Heart left ventricle (tissue), 16 donors: ENCODE measurements around the gene RASGRP1. TPM values are rescaled to one million over a fixed set of nuclear protein-coding genes. Genes with fewer than 3 reads are reported as not detected.

ENCODE experiments used
- ATAC-seq, 4 donors: fragments of 200-7000 bp; cut with Tn5 transposase; one replicate each; pipeline ENCODE4 v1.9.1; 2020 to 2022; ENCODE audit warnings: moderate library complexity in 4 of 4, mild to moderate bottlenecking in 3 of 4, moderate number of reproducible peaks in 1 of 4
- DNase-seq, 5 donors: peaks; one replicate each; pipeline ENCODE4 v3.0.0-alpha.2; 2020
- H3K27ac ChIP-seq, 12 donors: fragments of 200-600 bp; sonication (generic) in 4 of 12; one replicate each; pipeline versions ENCODE4 v1.5.0 to v1.8.0; 2016 to 2022; ENCODE audit warnings: mild to moderate bottlenecking in 2 of 12
- H3K27me3 ChIP-seq, 9 donors: fragments of 200-600 bp; sonication (generic) in 2 of 9; one replicate each; pipeline versions ENCODE4 v1.5.1 to v1.8.0; 2016 to 2022; ENCODE audit warnings: mild to moderate bottlenecking in 3 of 9
- H3K36me3 ChIP-seq, 9 donors: fragments of 200-600 bp; sonication (generic) in 2 of 9; one replicate each; pipeline versions ENCODE4 v1.5.0 to v1.8.0; 2018 to 2022; ENCODE audit warnings: mild to moderate bottlenecking in 2 of 9
- H3K4me1 ChIP-seq, 12 donors: fragments of 200-600 bp; sonication (generic) in 4 of 12; one replicate each; pipeline versions ENCODE4 v1.5.0 to v1.8.0; 2016 to 2022; ENCODE audit warnings: mild to moderate bottlenecking in 3 of 12
- H3K4me3 ChIP-seq, 12 donors: fragments of 200-600 bp; sonication (generic) in 4 of 12; one replicate each; pipeline versions ENCODE4 v1.5.0 to v1.8.0; 2017 to 2022; ENCODE audit warnings: mild to moderate bottlenecking in 9 of 12, moderate library complexity in 4 of 12
- H3K9me3 ChIP-seq, 12 donors: fragments of 200-600 bp; sonication (generic) in 4 of 12; one replicate each; pipeline versions ENCODE4 v1.5.0 to v1.8.0; 2016 to 2022; ENCODE audit warnings: mild to moderate bottlenecking in 1 of 12
- CTCF ChIP-seq, 12 donors: fragments of 200-600 bp; sonication (generic) in 4 of 12; IDR thresholded peaks; one replicate each; pipeline versions ENCODE4 v1.5.0 to v1.8.0; 2018 to 2022; ENCODE audit warnings: antibody characterized with exemption in 12 of 12, mild to moderate bottlenecking in 5 of 12
- POLR2A ChIP-seq, 2 donors: fragments of 450-650 bp; IDR thresholded peaks; one replicate each; pipeline ENCODE4 v1.6.1; 2017; ENCODE audit warnings: antibody characterized with exemption in 2 of 2, mild to moderate bottlenecking in 2 of 2, moderate library complexity in 2 of 2
- WGBS, 4 donors: extraction: QIAGEN DNeasy Blood & Tissue Kit in 2 of 4; methylation state at CpG; one replicate each; pipeline versions ENCODE4 v1.1.5 to v1.1.7; 2013 to 2018; 5-methylcytosine and 5-hydroxymethylcytosine counted together
- intact Hi-C, 10 donors: fragments of 100-400 bp; cut with DNase I; formaldehyde crosslinking; loops; one replicate each; pipeline versions ENCODE4 v1.11.1 to v1.14.2; 2022
- polyA plus RNA-seq, 2 donors: library from polyadenylated mRNA; stranded (reverse); fragments of 200-250 nt; gene quantifications; one replicate each; pipeline ENCODE4 v1.2.3, GENCODE V29; 2013
- total RNA-seq, 9 donors: library from RNA; depleted of rRNA in 2 of 9; stranded (reverse); fragments of >200 nt in 2 of 9; fragmentation: NEBNext Ultra II Directional in 3 of 9; extraction: Animal tissue kit (Norgen Biotek cat#: 25700) in 3 of 9; gene quantifications; one replicate each; pipeline versions ENCODE4 v1.1.0 to v1.2.4, GENCODE V29; 2016 to 2023
- donor health status: ischemic (EF 13 %, LVEDD 7.1; RV severe dilation, severe dysfunction).
- donor health status: healthy with polysubstance abuse.
- donor health status: DM: no; HTN: yes; CAD: no.
- donor health status: DM: no; HTN: no; CAD: no.
- donor health status: ischemic (EF 25% LVEDD 6.9; RV normal size, moderate dysfunction).
- donor health status: ischemic (EF 25% LVEDD 5.7; RV mildly dilated, moderate dysfunction).
- donor health status: healthy.
- donor health status: DM: yes; HTN: yes; CAD: no.
- donor health status: ischemic (EF 35%, LVEDD 5.7; RV mildly dilated, moderate dysfunction).
- donor health status: nonischemic (EF 11% LVEDD 7.7; RV severe dilation, severe dysfunction).
- donor health status: DM: yes; HTN: yes; CAD: no.
- donor health status: PGD.
- donor health status: ischemic (EF 29% LVEDD 5.4; RV normal size, mild dysfunction).
- donor health status: nonischemic (EF 23%, LVEDD 6.1; RV moderate dilation, normal function).

Gene RASGRP1
- total and polyA plus RNA-seq, 11 donors = 0.03 to 5.5 (median 0.54) TPM; not detected in 1

GRCh38 chr15:38475361-38475760, 89.3 kb downstream of the RASGRP1 start:
- Histone ChIP-seq H3K4me3 (no peak overlapping the region), H3K27ac (no peak overlapping the region), H3K36me3 (peaks cover 0 to 86% (median 62%) of the 10 kb centered on the region in 9 donors), H3K27me3 (no peaks in the 10 kb centered on the region), H3K9me3 (no peaks in the 10 kb centered on the region), H3K4me1 (peaks cover 0 to 9% (median 0%) of the 10 kb centered on the region in 12 donors)
- ATAC-seq = no peak
- DNase-seq = no peak
- 82 to 91% (median 87%) methylated on average over 2 of the region's 2 CpGs for WGBS, 4 donors
- TF ChIP-seq CTCF (IDR thresholded peaks at IDR 0.05) = no peak
- no peak for TF ChIP-seq POLR2A (IDR thresholded peaks at IDR 0.05)
- intact Hi-C loops = loop anchor here in 8 of 10 donors (2.0 to 10.0 kb wide), 5 partner anchors 87 to 209 kb away; partner anchors contain the start of gene RASGRP1 (in 2 of the 8)

- DNase-seq = no peak
- peak; percentile 61 to 96 (median 88) for ATAC-seq
- no peak overlapping the region for H3K4me3 ChIP-seq
- WGBS, 4 donors = 58 to 69% (median 67%) methylated on average over 4 of the region's 4 CpGs
- no peaks in the 10 kb centered on the region for H3K9me3 ChIP-seq
- TF ChIP-seq POLR2A (IDR thresholded peaks at IDR 0.05) = no peak
- peak; percentile 30 to 70 (median 60) for TF ChIP-seq CTCF (IDR thresholded peaks at IDR 0.05)
- peaks cover 0 to 4% (median 0%) of the 10 kb centered on the region in 12 donors for H3K4me1 ChIP-seq
- no peaks in the 10 kb centered on the region for H3K27me3 ChIP-seq
- H3K27ac ChIP-seq = no peak overlapping the region
- peaks cover 0 to 96% (median 66%) of the 10 kb centered on the region in 9 donors for H3K36me3 ChIP-seq
- intact Hi-C loops = loop anchor here in 8 of 10 donors (2.0 to 10.0 kb wide), 4 partner anchors 91 to 213 kb away; partner anchors contain the start of gene RASGRP1 (in 1 of the 8)
Measured at GRCh38 chr15:38474155-38474757, 90.4 kb downstream of the RASGRP1 start.

GRCh38 chr15:38471974-38472373, 92.6 kb downstream of the RASGRP1 start:
- H3K36me3 ChIP-seq = peaks cover 0 to 96% (median 58%) of the 10 kb centered on the region in 9 donors
- intact Hi-C loops = loop anchor here in 8 of 10 donors (5.0 to 10.0 kb wide), 3 partner anchors 93 to 215 kb away; partner anchors contain the start of gene RASGRP1 (in 1 of the 8)
- H3K9me3 ChIP-seq = no peaks in the 10 kb centered on the region
- 90 to 93% (median 92%) methylated on average over 2 of the region's 2 CpGs for WGBS, 4 donors
- no peak overlapping the region for H3K4me3 ChIP-seq
- DNase-seq (no peak), ATAC-seq (no peak)
- no peak overlapping the region for H3K27ac ChIP-seq
- no peaks in the 10 kb centered on the region for H3K27me3 ChIP-seq
- TF ChIP-seq POLR2A (IDR thresholded peaks at IDR 0.05) (no peak), CTCF (IDR thresholded peaks at IDR 0.05) (no peak)
- peaks cover 0 to 4% (median 0%) of the 10 kb centered on the region in 12 donors for H3K4me1 ChIP-seq

- no peak overlapping the region for H3K27ac ChIP-seq
- H3K27me3 ChIP-seq = no peaks in the 10 kb centered on the region
- H3K36me3 ChIP-seq = peaks cover 0 to 93% (median 49%) of the 10 kb centered on the region in 9 donors
- intact Hi-C loops = loop anchor here in 8 of 10 donors (5.0 to 10.0 kb wide), 3 partner anchors 94 to 216 kb away; partner anchors contain the start of gene RASGRP1 (in 1 of the 8)
- TF ChIP-seq CTCF (IDR thresholded peaks at IDR 0.05) = no peak
- no peak for TF ChIP-seq POLR2A (IDR thresholded peaks at IDR 0.05)
- no peaks in the 10 kb centered on the region for H3K9me3 ChIP-seq
- H3K4me1 ChIP-seq = peaks cover 0 to 4% (median 0%) of the 10 kb centered on the region in 12 donors
- ATAC-seq = no peak
- no peak for DNase-seq
- no peak overlapping the region for H3K4me3 ChIP-seq
- 83 to 88% (median 87%) methylated on average over 1 of the region's 1 CpG for WGBS, 4 donors
Measured at GRCh38 chr15:38470816-38471215, 93.8 kb downstream of the RASGRP1 start.
